HCT116 (cell line): ENCODE data around the gene DERA. TPM values are rescaled to one million over a fixed set of nuclear protein-coding genes. Genes with fewer than 3 reads are reported as not detected.

Experiments
- ATAC-seq: fragments of 200-7000 bp; cut with Tn5 transposase; 2 replicates; pipeline ENCODE4 v1.9.1; 2020; ENCODE audit warnings: mild to moderate bottlenecking, moderate library complexity
- BruUV-seq: library from RNA; stranded (reverse); fragments of 400-500 nt; replicated peaks from 2 replicates; lab custom pipeline; 2021; lab: Mats Ljungman, UMichigan
- CTCF ChIA-PET: fragments of 300-600 bp; sonication (Branson Sonifier 250); formaldehyde crosslinking; loops from one replicate; lab custom pipeline; 2021; ENCODE audit warnings: antibody characterized with exemption; lab: Charles Lee
- POLR2A ChIA-PET: fragments of 300-600, 350-600 bp; sonication (Branson Sonifier 250); formaldehyde crosslinking; loops from one replicate; lab custom pipeline; 2021; ENCODE audit warnings: antibody characterized with exemption; lab: Charles Lee
- RAD21 ChIA-PET, 2 experiments: fragments of 300-600 bp; sonication (Branson Sonifier 250); formaldehyde crosslinking; loops; one replicate each; lab custom pipeline; 2023; ENCODE audit warnings: low total read pairs in 2 of 2; ENCODE audit not compliant: uncharacterized antibody in 2 of 2, unreplicated experiment in 2 of 2, low non-redundant PET in 1 of 2; lab: Charles Lee
- DNase-seq: peaks from one replicate; pipeline ENCODE4 v3.0.0-alpha.2; 2010; ENCODE audit warnings: low read depth, low spot score
- H2AFZ ChIP-seq: fragments of 200-600 bp; shearing (Covaris generic), sonication (generic); 2 replicates; pipeline ENCODE4 v1.6.1; 2017; ENCODE audit warnings: low read depth, mixed run types, mixed read lengths, antibody characterized with exemption, low read length; ENCODE audit not compliant: poor library complexity, severe bottlenecking
- H3K27ac ChIP-seq: 2 replicates; pipeline ENCODE4 v1.5.1; 2012; ENCODE audit warnings: low read depth, low read length
- H3K27me3 ChIP-seq: fragments of 200-600 bp; sonication (generic); 2 replicates; pipeline ENCODE4 v1.6.1; 2016; ENCODE audit warnings: mixed run types, low read length, mixed read lengths; ENCODE audit not compliant: insufficient read depth
- H3K36me3 ChIP-seq, 2 experiments: fragments of 200-500 bp in 1 of 2; fragments of 200-600 bp in 1 of 2; sonication (Bioruptor generic) in 1 of 2; sonication (generic) in 1 of 2; 2 replicates each; pipeline versions ENCODE4 v1.5.1 to v1.6.1; 2014 to 2016; ENCODE audit warnings: low read length in 2 of 2, inconsistent platforms in 1 of 2, mixed read lengths in 1 of 2, mixed run types in 1 of 2; ENCODE audit not compliant: insufficient read depth in 2 of 2, control insufficient read depth in 1 of 2
- H3K4me1 ChIP-seq, 2 experiments: fragments of 200-600 bp in 1 of 2; sonication (generic) in 1 of 2; 2 replicates each; pipeline versions ENCODE4 v1.5.1 to v1.6.1; 2012 to 2017; ENCODE audit warnings: low read length in 2 of 2, inconsistent platforms in 1 of 2, mild to moderate bottlenecking in 1 of 2, mixed read lengths in 1 of 2, mixed run types in 1 of 2, moderate library complexity in 1 of 2; ENCODE audit not compliant: insufficient read depth in 2 of 2, control insufficient read depth in 1 of 2
- H3K4me2 ChIP-seq: fragments of 200-600 bp; sonication (generic); 2 replicates; pipeline ENCODE4 v1.6.1; 2017; ENCODE audit warnings: mixed run types, low read length, mixed read lengths
- H3K4me3 ChIP-seq, 2 experiments: fragments of 200-600 bp in 1 of 2; sonication (generic) in 1 of 2; replicated peaks in 1 of 2; 2 replicates each; pipeline ENCODE4 v1.5.1; 2011 to 2016; ENCODE audit warnings: low read length in 2 of 2, control low read depth in 1 of 2, low read depth in 1 of 2, mild to moderate bottlenecking in 1 of 2, mixed read lengths in 1 of 2, mixed run types in 1 of 2
- H3K79me2 ChIP-seq: fragments of 200-600 bp; sonication (generic); 2 replicates; pipeline ENCODE4 v1.6.1; 2017; ENCODE audit warnings: mild to moderate bottlenecking, mixed run types, low read length, moderate library complexity, mixed read lengths; ENCODE audit not compliant: insufficient read depth
- H3K9ac ChIP-seq: fragments of 200-600 bp; sonication (generic); 2 replicates; pipeline ENCODE4 v1.6.1; 2016; ENCODE audit warnings: low read length, mixed read lengths
- H3K9me2 ChIP-seq: fragments of 200-600 bp; sonication (generic), shearing (Covaris generic); 2 replicates; pipeline ENCODE4 v1.6.1; 2017; ENCODE audit warnings: mixed run types, mild to moderate bottlenecking, moderate library complexity; ENCODE audit not compliant: insufficient read depth
- H3K9me3 ChIP-seq, 2 experiments: fragments of 200-500 bp in 1 of 2; fragments of 200-600 bp in 1 of 2; sonication (Bioruptor generic) in 1 of 2; sonication (generic) in 1 of 2; 2 replicates each; pipeline ENCODE4 v1.6.1; 2014 to 2017; ENCODE audit warnings: low read length in 2 of 2, mixed read lengths in 2 of 2, inconsistent platforms in 1 of 2, low read depth in 1 of 2, mild to moderate bottlenecking in 1 of 2, mixed run types in 1 of 2, moderate library complexity in 1 of 2; ENCODE audit not compliant: control insufficient read depth in 1 of 2, insufficient read depth in 1 of 2
- H4K20me1 ChIP-seq: fragments of 200-600 bp; sonication (generic), shearing (Covaris generic); 2 replicates; pipeline ENCODE4 v1.6.1; 2017; ENCODE audit warnings: mixed run types, mild to moderate bottlenecking, moderate library complexity; ENCODE audit not compliant: insufficient read depth
- CBX3 ChIP-seq: IDR thresholded peaks from 2 replicates; pipeline ENCODE4 v1.6.1; 2012; ENCODE audit warnings: low read depth
- ELF1 ChIP-seq: IDR thresholded peaks from 2 replicates; pipeline ENCODE4 v1.6.1; 2012; ENCODE audit warnings: low read depth, borderline replicate concordance
- JUND ChIP-seq: IDR thresholded peaks from 2 replicates; pipeline ENCODE4 v1.6.1; 2012
- REST ChIP-seq: IDR thresholded peaks from 2 replicates; pipeline ENCODE4 v1.6.1; 2012; ENCODE audit warnings: low read depth
- SIN3A ChIP-seq: IDR thresholded peaks from 2 replicates; pipeline ENCODE4 v1.6.1; 2012; ENCODE audit warnings: low read depth
- SRF ChIP-seq: IDR thresholded peaks from 2 replicates; pipeline ENCODE4 v1.6.1; 2012; ENCODE audit warnings: low read depth
- YY1 ChIP-seq: IDR thresholded peaks from 2 replicates; pipeline ENCODE4 v1.6.1; 2011; ENCODE audit warnings: low read length, low read depth, moderate library complexity, mild to moderate bottlenecking; ENCODE audit not compliant: insufficient replicate concordance; ENCODE audit errors: extremely low read depth
- ZBTB33 ChIP-seq: IDR thresholded peaks from 2 replicates; pipeline ENCODE4 v1.6.1; 2011; ENCODE audit warnings: mild to moderate bottlenecking, low read length, moderate library complexity; ENCODE audit not compliant: insufficient replicate concordance; ENCODE audit errors: extremely low read depth
- ZFX ChIP-seq: fragments of 450-650 bp; IDR thresholded peaks from 2 replicates; pipeline ENCODE4 v1.6.1; 2017
- intact Hi-C: fragments of 100-400 bp; cut with micrococcal nuclease; formaldehyde crosslinking; loops from 2 replicates; pipeline ENCODE4 v1.10.0; 2022
- total RNA-seq: library from RNA; stranded (reverse); gene quantifications from one replicate; pipeline ENCODE4 v1.2.1, GENCODE V29; 2021; ENCODE audit not compliant: unreplicated experiment
- TF ChIP-seq, protein P1 (sequence below): IDR thresholded peaks from 2 replicates; pipeline ENCODE4 v1.6.1; 2012
- TF ChIP-seq, protein P2 (sequence below): IDR thresholded peaks from 2 replicates; pipeline ENCODE4 v1.6.1; 2012
- TF ChIP-seq, protein P3 (sequence below), 3 experiments: fragments of 200-600 bp in 1 of 3; sonication (generic) in 1 of 3; IDR thresholded peaks in 2 of 3; conservative IDR thresholded peaks in 1 of 3; 2 replicates each; pipeline ENCODE4 v1.5.1; 2012 to 2017; ENCODE audit warnings: low read depth in 2 of 3, low read length in 2 of 3, antibody characterized with exemption in 1 of 3, borderline replicate concordance in 1 of 3, control low read depth in 1 of 3, mild to moderate bottlenecking in 1 of 3, mixed read lengths in 1 of 3, mixed run types in 1 of 3, moderate library complexity in 1 of 3; ENCODE audit not compliant: insufficient read depth in 1 of 3

DERA gene
- total RNA-seq, 1 experiment from 2014 or later: 32.6 TPM

DNA sequence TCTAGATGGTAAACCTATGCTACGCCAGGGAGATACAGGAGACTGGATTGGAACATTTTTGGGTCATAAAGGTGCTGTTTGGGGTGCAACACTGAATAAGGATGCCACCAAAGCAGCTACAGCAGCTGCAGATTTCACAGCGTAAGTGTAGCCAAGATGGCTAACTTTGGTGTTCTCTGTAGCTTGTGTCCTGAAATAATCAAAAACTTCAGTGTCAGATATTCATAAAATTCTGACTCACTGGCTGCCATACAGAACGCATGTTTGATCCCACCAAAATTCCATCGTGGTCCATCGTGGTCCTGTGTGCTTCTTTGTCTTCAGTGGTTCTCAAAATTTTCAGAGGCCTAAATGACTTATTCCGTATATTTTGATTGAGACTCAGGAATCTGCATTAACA is 27.6 kb upstream of the DERA start:
- Histone ChIP-seq H3K27ac (no peak overlapping the region; the same call in 1 of the 2 replicates), H4K20me1 (peaks cover 16% of the 10 kb centered on the region; the same call in 1 of the 2 replicates)
- no peak for DNase-seq

More for the DNA sequence above, 27.6 kb upstream of the DERA start:
- no peak for ATAC-seq
- POLR2A ChIA-PET: interaction anchor here (1.5 kb wide), 1 partner anchor 14 kb away, joined by 4 read pairs; no protein-coding TSS in a partner anchor
- CTCF ChIA-PET: no interaction called here
- Histone ChIP-seq H3K79me2 (peaks cover 64% of the 10 kb centered on the region), H3K36me3 (peaks cover 0 to 24% of the 10 kb centered on the region in 2 experiments; a peak in 2 of 4 replicates), H3K9ac (peak overlapping the region; percentile 92), H3K27me3 (no peaks in the 10 kb centered on the region), H2AFZ (no peak overlapping the region), H3K9me2 (no peaks in the 10 kb centered on the region), H3K4me1 (peaks cover 10 to 19% of the 10 kb centered on the region in 2 experiments), H3K9me3 (no peaks in the 10 kb centered on the region), H3K4me2 (peak overlapping the region; percentile 90), H3K4me3 (peak overlapping the region; percentile 97 to 98)
- BruUV-seq: no TSS peak
- TF ChIP-seq YY1 (no peak), ZFX (no peak), ELF1 (no peak), CBX3 (no peak), JUND (no peak), ZBTB33 (no peak), SRF (no peak), SIN3A (no peak), REST (no peak)
- TF ChIP-seq, protein P1, sequence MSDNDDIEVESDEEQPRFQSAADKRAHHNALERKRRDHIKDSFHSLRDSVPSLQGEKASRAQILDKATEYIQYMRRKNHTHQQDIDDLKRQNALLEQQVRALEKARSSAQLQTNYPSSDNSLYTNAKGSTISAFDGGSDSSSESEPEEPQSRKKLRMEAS: no peak
- TF ChIP-seq, protein P2, sequence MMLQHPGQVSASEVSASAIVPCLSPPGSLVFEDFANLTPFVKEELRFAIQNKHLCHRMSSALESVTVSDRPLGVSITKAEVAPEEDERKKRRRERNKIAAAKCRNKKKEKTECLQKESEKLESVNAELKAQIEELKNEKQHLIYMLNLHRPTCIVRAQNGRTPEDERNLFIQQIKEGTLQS: no peak
- TF ChIP-seq, protein P3, sequence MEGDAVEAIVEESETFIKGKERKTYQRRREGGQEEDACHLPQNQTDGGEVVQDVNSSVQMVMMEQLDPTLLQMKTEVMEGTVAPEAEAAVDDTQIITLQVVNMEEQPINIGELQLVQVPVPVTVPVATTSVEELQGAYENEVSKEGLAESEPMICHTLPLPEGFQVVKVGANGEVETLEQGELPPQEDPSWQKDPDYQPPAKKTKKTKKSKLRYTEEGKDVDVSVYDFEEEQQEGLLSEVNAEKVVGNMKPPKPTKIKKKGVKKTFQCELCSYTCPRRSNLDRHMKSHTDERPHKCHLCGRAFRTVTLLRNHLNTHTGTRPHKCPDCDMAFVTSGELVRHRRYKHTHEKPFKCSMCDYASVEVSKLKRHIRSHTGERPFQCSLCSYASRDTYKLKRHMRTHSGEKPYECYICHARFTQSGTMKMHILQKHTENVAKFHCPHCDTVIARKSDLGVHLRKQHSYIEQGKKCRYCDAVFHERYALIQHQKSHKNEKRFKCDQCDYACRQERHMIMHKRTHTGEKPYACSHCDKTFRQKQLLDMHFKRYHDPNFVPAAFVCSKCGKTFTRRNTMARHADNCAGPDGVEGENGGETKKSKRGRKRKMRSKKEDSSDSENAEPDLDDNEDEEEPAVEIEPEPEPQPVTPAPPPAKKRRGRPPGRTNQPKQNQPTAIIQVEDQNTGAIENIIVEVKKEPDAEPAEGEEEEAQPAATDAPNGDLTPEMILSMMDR (IDR thresholded peaks at IDR 0.05 in 2 of 3, conservative IDR thresholded peaks at IDR 0.05 in 1 of 3; ENCODE audit: borderline replicate concordance in 1 of 3, insufficient read depth in 1 of 3, low read depth in 2 of 3, low read length in 2 of 3): no peak
- intact Hi-C loops: no loop called here
- RAD21 ChIA-PET: no interaction called here
